ENCODE results near the gene KRT39. TPM values are rescaled to one million over a fixed set of nuclear protein-coding genes. Genes with fewer than 3 reads are reported as not detected.
"Not testable (repeated sequence)": the region's sequence is repeated elsewhere in the genome, so short reads cannot be mapped to it uniquely, and the experiment has no call there.

KRT39 gene
- total RNA-seq, result not detected in 2 replicates

- intact Hi-C loops (cut with micrococcal nuclease), result no loop called here
These were observed at the start of gene KRT39 for GRCh38 chr17:40966848-40967247. KRT39 (minus strand) TSS chr17:40966948; CDS start chr17:40966856, 92 bp downstream.

- intact Hi-C loops (cut with micrococcal nuclease), result no loop called here
These were observed 48.7 kb upstream of the KRT39 start for GRCh38 chr17:41015454-41015853.

GRCh38 chr17:41013606-41014005 lies 46.9 kb upstream of the KRT39 start:
- intact Hi-C loops (cut with micrococcal nuclease), result no loop called here

GRCh38 chr17:41013181-41013580 lies 46.4 kb upstream of the KRT39 start:
- intact Hi-C loops (cut with micrococcal nuclease), result no loop called here

GRCh38 chr17:41012326-41013120 lies 45.8 kb upstream of the KRT39 start:
- intact Hi-C loops (cut with micrococcal nuclease), result no loop called here

- intact Hi-C loops (cut with micrococcal nuclease), result no loop called here
These were observed 43.7 kb upstream of the KRT39 start for GRCh38 chr17:41010441-41010840.

- intact Hi-C loops (cut with micrococcal nuclease), result no loop called here
These were observed 43.2 kb upstream of the KRT39 start for GRCh38 chr17:41009936-41010335.

- intact Hi-C loops (cut with micrococcal nuclease), result no loop called here
These were observed 42.6 kb upstream of the KRT39 start for GRCh38 chr17:41009301-41009760.

- intact Hi-C loops (cut with micrococcal nuclease), result no loop called here
These were observed 42.1 kb upstream of the KRT39 start, which contains the start of gene KRTAP3-1 for GRCh38 chr17:41008811-41009210. KRTAP3-1 (minus strand) TSS chr17:41009128; CDS start chr17:41009074, 54 bp downstream.

GRCh38 chr17:41004397-41004796 lies 37.6 kb upstream of the KRT39 start:
- intact Hi-C loops (cut with micrococcal nuclease), result no loop called here

- intact Hi-C loops (cut with micrococcal nuclease), result no loop called here
These were observed 37.2 kb upstream of the KRT39 start for GRCh38 chr17:41003926-41004325.

- intact Hi-C loops (cut with micrococcal nuclease), result no loop called here
These were observed 36.1 kb upstream of the KRT39 start for GRCh38 chr17:41002814-41003213.

- intact Hi-C loops (cut with micrococcal nuclease), result no loop called here
These were observed 35.0 kb upstream of the KRT39 start for GRCh38 chr17:41001795-41002194.

GRCh38 chr17:40999563-40999962 lies 32.8 kb upstream of the KRT39 start, which contains the start of gene KRTAP3-2:
KRTAP3-2 (minus strand) TSS chr17:40999906; CDS start chr17:40999853, 53 bp downstream.
- intact Hi-C loops (cut with micrococcal nuclease), result not testable (repeated sequence)

- intact Hi-C loops (cut with micrococcal nuclease), result no loop called here
These were observed 30.6 kb upstream of the KRT39 start for GRCh38 chr17:40997361-40997760.

GRCh38 chr17:40996829-40997228 lies 30.1 kb upstream of the KRT39 start:
- intact Hi-C loops (cut with micrococcal nuclease), result no loop called here

- intact Hi-C loops (cut with micrococcal nuclease), result no loop called here
These were observed 28.4 kb upstream of the KRT39 start for GRCh38 chr17:40995116-40995515.

- intact Hi-C loops (cut with micrococcal nuclease), result no loop called here
These were observed 27.1 kb upstream of the KRT39 start, which contains the start of gene KRTAP3-3 for GRCh38 chr17:40993839-40994238. KRTAP3-3 (minus strand) TSS chr17:40994164; CDS start chr17:40994097, 67 bp downstream.

GRCh38 chr17:40993084-40993483 lies 26.3 kb upstream of the KRT39 start:
- intact Hi-C loops (cut with micrococcal nuclease), result no loop called here

- intact Hi-C loops (cut with micrococcal nuclease), result no loop called here
These were observed 25.9 kb upstream of the KRT39 start for GRCh38 chr17:40992666-40993065.

- intact Hi-C loops (cut with micrococcal nuclease), result no loop called here
These were observed 20.2 kb upstream of the KRT39 start for GRCh38 chr17:40986920-40987319.

- intact Hi-C loops (cut with micrococcal nuclease), result no loop called here
These were observed 17.5 kb upstream of the KRT39 start, which contains the start of gene KRT40 for GRCh38 chr17:40984226-40984625. KRT40 (minus strand) TSS chr17:40984326; CDS start chr17:40984273, 53 bp downstream.

- intact Hi-C loops (cut with micrococcal nuclease), result no loop called here
These were observed 14.4 kb upstream of the KRT39 start for GRCh38 chr17:40981115-40981514.

All from T-helper 2 cell treated with Interferon-gamma antibody and Interleukin-4, amounts not matched to agents 100 ng/mL and 5 ng/mL, for 36 hours (primary cell).